K562 (cell line): Measurements from ENCODE around the gene RGS3. TPM values are rescaled to one million over a fixed set of nuclear protein-coding genes. Genes with fewer than 3 reads are reported as not detected.
A peak's percentile ranks its signal among the peaks of the same experiment; 100 is the strongest.

Experiments
- ATAC-seq: fragments of 200-7000 bp; cut with Tn5 transposase; 3 replicates; pipeline ENCODE4 v1.9.1; 2020; ENCODE audit warnings: moderate library complexity
- BruUV-seq: library from RNA; stranded (reverse); fragments of 400-500 nt; replicated peaks from 2 replicates; lab custom pipeline; 2021; lab: Mats Ljungman, UMichigan
- CTCF ChIA-PET: fragments of 300-600 bp; formaldehyde crosslinking; extraction: SDS; loops from one replicate; lab custom pipeline; 2021; ENCODE audit warnings: low intra/inter-chr PET ratio; lab: Yijun Ruan, JAX
- POLR2A ChIA-PET: fragments of 300-600, 350-650 bp; sonication (Branson Sonifier 250); formaldehyde crosslinking; extraction: SDS; loops from one replicate; lab custom pipeline; 2021; ENCODE audit warnings: antibody characterized with exemption, inconsistent platforms; lab: Yijun Ruan, JAX
- DNase-seq, 4 experiments: peaks; one replicate each; pipeline versions ENCODE4 v3.0.0 to v3.0.0-alpha.2; 2011 to 2018; ENCODE audit warnings: low spot score in 3 of 4, mixed read lengths in 3 of 4; ENCODE audit errors: extremely low read depth in 1 of 4
- FAIRE-seq: peaks from 2 replicates; lab custom pipeline; 2011; peaks lifted over from hg19 to GRCh38; lab: Jason Lieb, UNC
- H2AFZ ChIP-seq: 2 replicates; pipeline ENCODE4 v1.6.0; 2011; ENCODE audit warnings: low read depth, low read length, control low read depth, inconsistent platforms
- H3K27ac ChIP-seq: fragments of 200-600 bp; 3 replicates; pipeline ENCODE4 v1.8.0; 2011; ENCODE audit warnings: low read depth, mild to moderate bottlenecking, control low read depth, inconsistent platforms, low read length, moderate library complexity, mixed read lengths; ENCODE audit errors: extremely low read depth
- H3K27me3 ChIP-seq, 2 experiments: fragments of 300-600 bp in 1 of 2; 2 replicates in 1 of 2; 3 replicates in 1 of 2; pipeline versions ENCODE4 v1.6.0 to v1.8.0; 2011; ENCODE audit warnings: inconsistent platforms in 2 of 2, low read length in 2 of 2, mild to moderate bottlenecking in 1 of 2, mixed read lengths in 1 of 2, moderate library complexity in 1 of 2; ENCODE audit not compliant: control insufficient read depth in 2 of 2, insufficient read depth in 2 of 2
- H3K36me3 ChIP-seq: fragments of 300-600 bp; 3 replicates; pipeline ENCODE4 v1.8.0; 2011; ENCODE audit warnings: mild to moderate bottlenecking, low read length, inconsistent platforms; ENCODE audit not compliant: control insufficient read depth, insufficient read depth
- H3K4me1 ChIP-seq, 2 experiments: fragments of 200-600 bp in 1 of 2; replicated peaks in 1 of 2; 2 replicates in 1 of 2; 3 replicates in 1 of 2; pipeline versions ENCODE4 v1.5.1 to v1.8.0; 2011; ENCODE audit warnings: inconsistent platforms in 2 of 2, low read length in 2 of 2, mild to moderate bottlenecking in 1 of 2, mixed read lengths in 1 of 2, moderate library complexity in 1 of 2; ENCODE audit not compliant: control insufficient read depth in 2 of 2, insufficient read depth in 2 of 2
- H3K4me2 ChIP-seq: 2 replicates; pipeline ENCODE4 v1.6.1; 2011; ENCODE audit warnings: low read length, control low read depth, inconsistent platforms, mixed read lengths; ENCODE audit not compliant: insufficient read depth
- H3K4me3 ChIP-seq: fragments of 200-600 bp; sonication (generic), shearing (Covaris generic); 2 replicates; pipeline ENCODE4 v1.5.1; 2016; ENCODE audit warnings: control low read depth, inconsistent platforms
- H3K79me2 ChIP-seq: fragments of 200-600 bp; 3 replicates; pipeline ENCODE4 v1.8.0; 2011; ENCODE audit warnings: low read length, inconsistent platforms; ENCODE audit not compliant: control insufficient read depth, insufficient read depth
- H3K9ac ChIP-seq, 2 experiments: 2 replicates each; pipeline versions ENCODE4 v1.6.0 to v1.6.1; 2011; ENCODE audit warnings: low read depth in 2 of 2, low read length in 2 of 2, control low read depth in 1 of 2, inconsistent platforms in 1 of 2, mild to moderate bottlenecking in 1 of 2, mixed read lengths in 1 of 2; ENCODE audit not compliant: insufficient read depth in 1 of 2
- H3K9me1 ChIP-seq: one replicate; pipeline ENCODE4 v1.6.0; 2011; ENCODE audit warnings: inconsistent platforms, mild to moderate bottlenecking, low read length, moderate library complexity; ENCODE audit not compliant: control insufficient read depth, insufficient read depth
- H3K9me3 ChIP-seq: replicated peaks from 2 replicates; pipeline ENCODE4 v1.5.1; 2011; ENCODE audit warnings: low read depth, low read length, inconsistent platforms; ENCODE audit not compliant: control insufficient read depth, insufficient read depth
- H4K20me1 ChIP-seq: replicated peaks from 2 replicates; pipeline ENCODE4 v1.6.1; 2011; ENCODE audit warnings: low read length, inconsistent platforms, mixed read lengths; ENCODE audit not compliant: control insufficient read depth, insufficient read depth
- ATF3 ChIP-seq, 2 experiments: fragments of 450-650 bp in 1 of 2; sonication (generic) in 1 of 2; formaldehyde crosslinking in 1 of 2; IDR thresholded peaks in 1 of 2; conservative IDR thresholded peaks in 1 of 2; 2 replicates each; pipeline versions ENCODE4 v1.6.1 to v1.8.1; 2016 to 2023; ENCODE audit warnings: mild to moderate bottlenecking in 2 of 2, moderate library complexity in 2 of 2, inconsistent platforms in 1 of 2, missing genetic modification reagents in 1 of 2
- FOSL1 ChIP-seq: fragments of 200-800 bp; sonication (Bioruptor generic); conservative IDR thresholded peaks from 2 replicates; pipeline ENCODE4 v1.6.1; 2016; ENCODE audit warnings: missing genetic modification characterization, missing compliant biosample characterization
- WGBS: fragments of 100-300 bp; shearing (Covaris generic); methylation state at CpG from one replicate; pipeline ENCODE4 v1.1.6; 2016; ENCODE audit warnings: low coverage, mixed read lengths; ENCODE audit not compliant: insufficient coverage; ENCODE audit errors: missing lambda C conversion rate; 5-methylcytosine and 5-hydroxymethylcytosine counted together
- in situ Hi-C: fragments of 300-500 bp; cut with MboI; formaldehyde crosslinking; loops from 4 replicates; pipeline ENCODE4 v1.15.0; 2018; ENCODE audit warnings: inconsistent platforms, mixed read lengths
- intact Hi-C: fragments of 100-400 bp; cut with micrococcal nuclease; formaldehyde crosslinking; loops from 2 replicates; pipeline ENCODE4 v1.14.2; 2022
- polyA plus RNA-seq, 8 experiments: library from polyadenylated mRNA; depleted of rRNA in 4 of 8; stranded (reverse) in 5 of 8; unstranded in 3 of 8; fragments of >200 nt; fragmentation: Nextera tagmentation in 2 of 8; fragmentation: Illumina TruSeq in 1 of 8; extraction: Ambion mirVana in 2 of 8; extraction: Trizol in 1 of 8; gene quantifications; 2 replicates each; pipeline versions ENCODE4 v1.2.1 to v1.2.3, GENCODE V29; 2011 to 2014; ENCODE audit warnings: inconsistent platforms in 1 of 8, missing spikeins in 1 of 8
- total RNA-seq, 7 experiments: library from RNA; depleted of rRNA in 6 of 7; stranded (reverse); fragments of >200 nt in 6 of 7; fragmentation: Illumina TruSeq in 2 of 7; extraction: Trizol in 2 of 7; gene quantifications; 2 replicates each; pipeline versions ENCODE4 v1.2.1 to v1.2.3, GENCODE V29; 2011 to 2021; ENCODE audit warnings: low replicate concordance in 1 of 7
- TF ChIP-seq, protein P1 (sequence below): fragments of 450-650 bp; formaldehyde crosslinking; IDR thresholded peaks from 2 replicates; pipeline ENCODE4 v1.4.0; 2020; ENCODE audit warnings: mild to moderate bottlenecking
- TF ChIP-seq, protein P2 (sequence below): fragments of 450-650 bp; IDR thresholded peaks from 2 replicates; pipeline ENCODE4 v1.6.1; 2016; ENCODE audit warnings: mild to moderate bottlenecking, moderate library complexity

The RGS3 gene
- total and polyA plus RNA-seq, 9 of the 15 experiments (the other 6 are each of a cell fraction or from before 2014, with no cell fraction given): 0.08 to 2.9 (median 0.95) TPM

- H3K9me3 ChIP-seq: no peaks in the 10 kb centered on the region
- H2AFZ ChIP-seq: no peak overlapping the region
- H3K4me3 ChIP-seq: no peak overlapping the region
- BruUV-seq: no TSS peak
- no peaks in the 10 kb centered on the region for H3K36me3 ChIP-seq
- intact Hi-C loops (no loop called here), in situ Hi-C loops (no loop called here)
- no peaks in the 10 kb centered on the region for H3K79me2 ChIP-seq
- DNase-seq (no peak), ATAC-seq (no peak; the same call in 2 of the 3 replicates), FAIRE-seq (no peak)
- peaks cover 24 to 38% of the 10 kb centered on the region in 2 experiments for H3K27me3 ChIP-seq
- H3K9ac ChIP-seq: 0 out of 4 replicates have a peak overlapping the region, but pooled peaks of 1 of the 2 experiments have one; percentile 43
- no peak overlapping the region for H3K27ac ChIP-seq
- H3K4me2 ChIP-seq: no peak overlapping the region
- ChIA-PET CTCF (no interaction called here), POLR2A (interaction anchor here (1.0 kb wide), 1 partner anchor 18 kb away, joined by 3 read pairs; no protein-coding TSS in a partner anchor)
- no peaks in the 10 kb centered on the region for H4K20me1 ChIP-seq
- TF ChIP-seq FOSL1 (tag) (0 out of 2 replicates have a peak, but pooled peaks have one; percentile 37), ATF3 (IDR thresholded peaks at IDR 0.05) (peak; percentile 45; the same call in 1 of the 2 replicates), ATF3 (CRISPR knock-in tag; conservative IDR thresholded peaks at IDR 0.05) (no peak)
- TF ChIP-seq, protein P1, sequence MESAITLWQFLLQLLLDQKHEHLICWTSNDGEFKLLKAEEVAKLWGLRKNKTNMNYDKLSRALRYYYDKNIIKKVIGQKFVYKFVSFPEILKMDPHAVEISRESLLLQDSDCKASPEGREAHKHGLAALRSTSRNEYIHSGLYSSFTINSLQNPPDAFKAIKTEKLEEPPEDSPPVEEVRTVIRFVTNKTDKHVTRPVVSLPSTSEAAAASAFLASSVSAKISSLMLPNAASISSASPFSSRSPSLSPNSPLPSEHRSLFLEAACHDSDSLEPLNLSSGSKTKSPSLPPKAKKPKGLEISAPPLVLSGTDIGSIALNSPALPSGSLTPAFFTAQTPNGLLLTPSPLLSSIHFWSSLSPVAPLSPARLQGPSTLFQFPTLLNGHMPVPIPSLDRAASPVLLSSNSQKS: no peak
- TF ChIP-seq, protein P2, sequence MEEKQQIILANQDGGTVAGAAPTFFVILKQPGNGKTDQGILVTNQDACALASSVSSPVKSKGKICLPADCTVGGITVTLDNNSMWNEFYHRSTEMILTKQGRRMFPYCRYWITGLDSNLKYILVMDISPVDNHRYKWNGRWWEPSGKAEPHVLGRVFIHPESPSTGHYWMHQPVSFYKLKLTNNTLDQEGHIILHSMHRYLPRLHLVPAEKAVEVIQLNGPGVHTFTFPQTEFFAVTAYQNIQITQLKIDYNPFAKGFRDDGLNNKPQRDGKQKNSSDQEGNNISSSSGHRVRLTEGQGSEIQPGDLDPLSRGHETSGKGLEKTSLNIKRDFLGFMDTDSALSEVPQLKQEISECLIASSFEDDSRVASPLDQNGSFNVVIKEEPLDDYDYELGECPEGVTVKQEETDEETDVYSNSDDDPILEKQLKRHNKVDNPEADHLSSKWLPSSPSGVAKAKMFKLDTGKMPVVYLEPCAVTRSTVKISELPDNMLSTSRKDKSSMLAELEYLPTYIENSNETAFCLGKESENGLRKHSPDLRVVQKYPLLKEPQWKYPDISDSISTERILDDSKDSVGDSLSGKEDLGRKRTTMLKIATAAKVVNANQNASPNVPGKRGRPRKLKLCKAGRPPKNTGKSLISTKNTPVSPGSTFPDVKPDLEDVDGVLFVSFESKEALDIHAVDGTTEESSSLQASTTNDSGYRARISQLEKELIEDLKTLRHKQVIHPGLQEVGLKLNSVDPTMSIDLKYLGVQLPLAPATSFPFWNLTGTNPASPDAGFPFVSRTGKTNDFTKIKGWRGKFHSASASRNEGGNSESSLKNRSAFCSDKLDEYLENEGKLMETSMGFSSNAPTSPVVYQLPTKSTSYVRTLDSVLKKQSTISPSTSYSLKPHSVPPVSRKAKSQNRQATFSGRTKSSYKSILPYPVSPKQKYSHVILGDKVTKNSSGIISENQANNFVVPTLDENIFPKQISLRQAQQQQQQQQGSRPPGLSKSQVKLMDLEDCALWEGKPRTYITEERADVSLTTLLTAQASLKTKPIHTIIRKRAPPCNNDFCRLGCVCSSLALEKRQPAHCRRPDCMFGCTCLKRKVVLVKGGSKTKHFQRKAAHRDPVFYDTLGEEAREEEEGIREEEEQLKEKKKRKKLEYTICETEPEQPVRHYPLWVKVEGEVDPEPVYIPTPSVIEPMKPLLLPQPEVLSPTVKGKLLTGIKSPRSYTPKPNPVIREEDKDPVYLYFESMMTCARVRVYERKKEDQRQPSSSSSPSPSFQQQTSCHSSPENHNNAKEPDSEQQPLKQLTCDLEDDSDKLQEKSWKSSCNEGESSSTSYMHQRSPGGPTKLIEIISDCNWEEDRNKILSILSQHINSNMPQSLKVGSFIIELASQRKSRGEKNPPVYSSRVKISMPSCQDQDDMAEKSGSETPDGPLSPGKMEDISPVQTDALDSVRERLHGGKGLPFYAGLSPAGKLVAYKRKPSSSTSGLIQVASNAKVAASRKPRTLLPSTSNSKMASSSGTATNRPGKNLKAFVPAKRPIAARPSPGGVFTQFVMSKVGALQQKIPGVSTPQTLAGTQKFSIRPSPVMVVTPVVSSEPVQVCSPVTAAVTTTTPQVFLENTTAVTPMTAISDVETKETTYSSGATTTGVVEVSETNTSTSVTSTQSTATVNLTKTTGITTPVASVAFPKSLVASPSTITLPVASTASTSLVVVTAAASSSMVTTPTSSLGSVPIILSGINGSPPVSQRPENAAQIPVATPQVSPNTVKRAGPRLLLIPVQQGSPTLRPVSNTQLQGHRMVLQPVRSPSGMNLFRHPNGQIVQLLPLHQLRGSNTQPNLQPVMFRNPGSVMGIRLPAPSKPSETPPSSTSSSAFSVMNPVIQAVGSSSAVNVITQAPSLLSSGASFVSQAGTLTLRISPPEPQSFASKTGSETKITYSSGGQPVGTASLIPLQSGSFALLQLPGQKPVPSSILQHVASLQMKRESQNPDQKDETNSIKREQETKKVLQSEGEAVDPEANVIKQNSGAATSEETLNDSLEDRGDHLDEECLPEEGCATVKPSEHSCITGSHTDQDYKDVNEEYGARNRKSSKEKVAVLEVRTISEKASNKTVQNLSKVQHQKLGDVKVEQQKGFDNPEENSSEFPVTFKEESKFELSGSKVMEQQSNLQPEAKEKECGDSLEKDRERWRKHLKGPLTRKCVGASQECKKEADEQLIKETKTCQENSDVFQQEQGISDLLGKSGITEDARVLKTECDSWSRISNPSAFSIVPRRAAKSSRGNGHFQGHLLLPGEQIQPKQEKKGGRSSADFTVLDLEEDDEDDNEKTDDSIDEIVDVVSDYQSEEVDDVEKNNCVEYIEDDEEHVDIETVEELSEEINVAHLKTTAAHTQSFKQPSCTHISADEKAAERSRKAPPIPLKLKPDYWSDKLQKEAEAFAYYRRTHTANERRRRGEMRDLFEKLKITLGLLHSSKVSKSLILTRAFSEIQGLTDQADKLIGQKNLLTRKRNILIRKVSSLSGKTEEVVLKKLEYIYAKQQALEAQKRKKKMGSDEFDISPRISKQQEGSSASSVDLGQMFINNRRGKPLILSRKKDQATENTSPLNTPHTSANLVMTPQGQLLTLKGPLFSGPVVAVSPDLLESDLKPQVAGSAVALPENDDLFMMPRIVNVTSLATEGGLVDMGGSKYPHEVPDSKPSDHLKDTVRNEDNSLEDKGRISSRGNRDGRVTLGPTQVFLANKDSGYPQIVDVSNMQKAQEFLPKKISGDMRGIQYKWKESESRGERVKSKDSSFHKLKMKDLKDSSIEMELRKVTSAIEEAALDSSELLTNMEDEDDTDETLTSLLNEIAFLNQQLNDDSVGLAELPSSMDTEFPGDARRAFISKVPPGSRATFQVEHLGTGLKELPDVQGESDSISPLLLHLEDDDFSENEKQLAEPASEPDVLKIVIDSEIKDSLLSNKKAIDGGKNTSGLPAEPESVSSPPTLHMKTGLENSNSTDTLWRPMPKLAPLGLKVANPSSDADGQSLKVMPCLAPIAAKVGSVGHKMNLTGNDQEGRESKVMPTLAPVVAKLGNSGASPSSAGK: 0 out of 2 replicates have a peak, but pooled peaks have one; percentile 20
- TF ChIP-seq, all 486 proteins: peak for 3
- Histone ChIP-seq H3K4me1 (no peaks in the 10 kb centered on the region; a peak in 1 of 5 replicates), H3K9me1 (no peaks in the 10 kb centered on the region)
- WGBS: 9% methylated on average over 11 of the region's 12 CpGs
Observed at GRCh38 chr9:113488490-113488889, 25.0 kb downstream of the RGS3 start.
